Panc1 (cell line): Measurements from ENCODE around the gene MIPEP.

ENCODE experiments used
- CTCF ChIP-seq: fragments of 450-650 bp; IDR thresholded peaks from 2 replicates; pipeline ENCODE4 v1.5.1; 2017; ENCODE audit warnings: mild to moderate bottlenecking
- REST ChIP-seq, 2 experiments: IDR thresholded peaks; 2 replicates each; pipeline ENCODE4 v1.6.1; 2011 to 2012; ENCODE audit warnings: low read depth in 2 of 2, control low read depth in 1 of 2, low read length in 1 of 2, mild to moderate bottlenecking in 1 of 2, moderate library complexity in 1 of 2; ENCODE audit not compliant: insufficient read depth in 1 of 2
- TCF7L2 ChIP-seq: IDR thresholded peaks from 2 replicates; pipeline ENCODE4 v1.6.1; 2011; ENCODE audit warnings: mild to moderate bottlenecking, low read depth, low read length, inconsistent platforms

GRCh38 chr13:23806874-23807526, 82.2 kb downstream of the MIPEP start:
- TF ChIP-seq CTCF (no peak), TCF7L2 (no peak), REST (IDR thresholded peaks at IDR 0.05; ENCODE audit: insufficient read depth in 1 of 2, low read depth in 2 of 2, low read length in 1 of 2) (no peak)
